ENCODE measurements around the gene C12orf75.

DNA sequence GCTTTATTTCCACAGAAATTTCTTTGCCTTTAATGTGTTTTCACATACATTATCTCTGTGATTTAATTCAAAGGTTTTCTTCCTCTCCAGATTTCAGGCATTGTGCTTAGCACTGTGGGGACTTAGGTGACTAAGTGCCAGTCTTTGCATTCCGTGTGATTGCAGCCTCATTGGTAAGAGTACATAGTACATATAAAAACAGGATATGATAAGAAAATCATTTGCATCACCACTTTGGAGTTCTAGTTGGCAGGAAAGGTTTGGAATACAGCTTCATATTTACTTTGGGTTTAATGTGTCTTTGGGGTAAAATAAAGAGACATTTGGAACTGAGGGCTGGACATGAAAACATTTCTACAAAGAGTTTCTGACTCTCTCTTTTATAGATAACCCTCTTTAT is 37.8 kb upstream of the C12orf75 start:
- TF ChIP-seq POLR2AphosphoS5 (IDR thresholded peaks at IDR 0.05; ENCODE audit: borderline replicate concordance, low read depth, low read length) (no peak), EZH2 (IDR thresholded peaks at IDR 0.05) (no peak)

Data from SK-N-MC (cell line).